GM23338 (cell line): ENCODE results near the gene THADA. TPM values are rescaled to one million over a fixed set of nuclear protein-coding genes. Genes with fewer than 3 reads are reported as not detected.

ENCODE experiments used
- ATAC-seq: fragments of 200-7000 bp; cut with Tn5 transposase; 3 replicates; pipeline ENCODE4 v1.9.1; 2020
- DNase-seq: peaks from one replicate; pipeline ENCODE4 v3.0.0-alpha.2; 2015; ENCODE audit warnings: low spot score
- H2AFZ ChIP-seq: fragments of 200-600 bp; sonication (generic); 2 replicates; pipeline ENCODE4 v1.8.0; 2016; ENCODE audit warnings: antibody characterized with exemption, mild to moderate bottlenecking, moderate library complexity
- H3F3A ChIP-seq: fragments of 200-600 bp; sonication (generic); replicated peaks from 2 replicates; pipeline ENCODE4 v1.8.0; 2017; ENCODE audit warnings: antibody characterized with exemption, mixed run types, low read depth
- H3K27ac ChIP-seq: fragments of 200-600 bp; sonication (generic); 2 replicates; pipeline ENCODE4 v1.6.1; 2016; ENCODE audit warnings: low read depth
- H3K27me3 ChIP-seq: fragments of 200-600 bp; sonication (generic); 2 replicates; pipeline ENCODE4 v1.8.0; 2016; ENCODE audit warnings: mild to moderate bottlenecking, mixed run types, moderate library complexity; ENCODE audit not compliant: insufficient read depth
- H3K36me3 ChIP-seq: fragments of 200-600 bp; sonication (generic); 2 replicates; pipeline ENCODE4 v1.8.0; 2016; ENCODE audit warnings: mild to moderate bottlenecking; ENCODE audit not compliant: insufficient read depth
- H3K4me1 ChIP-seq: fragments of 200-600 bp; sonication (generic); 2 replicates; pipeline ENCODE4 v1.8.0; 2016; ENCODE audit warnings: mild to moderate bottlenecking, moderate library complexity; ENCODE audit not compliant: insufficient read depth
- H3K4me2 ChIP-seq: fragments of 200-600 bp; sonication (generic); 2 replicates; pipeline ENCODE4 v1.7.1; 2017; ENCODE audit warnings: mixed run types
- H3K4me3 ChIP-seq: fragments of 200-600 bp; sonication (generic); 2 replicates; pipeline ENCODE4 v1.6.1; 2016; ENCODE audit warnings: mixed run types
- H3K79me2 ChIP-seq: fragments of 200-600 bp; sonication (generic); replicated peaks from 2 replicates; pipeline ENCODE4 v1.8.0; 2017; ENCODE audit warnings: mild to moderate bottlenecking; ENCODE audit not compliant: insufficient read depth
- H3K9me2 ChIP-seq: fragments of 200-600 bp; sonication (generic); 2 replicates; pipeline ENCODE4 v1.8.0; 2017; ENCODE audit not compliant: insufficient read depth
- H4K20me1 ChIP-seq: fragments of 200-600 bp; sonication (generic); replicated peaks from 2 replicates; pipeline ENCODE4 v1.8.0; 2017; ENCODE audit warnings: mild to moderate bottlenecking; ENCODE audit not compliant: insufficient read depth
- H3K27ac Mint-ChIP-seq: 2 replicates; pipeline ENCODE4 v1.8.0; 2020; ENCODE audit warnings: inconsistent platforms, mild to moderate bottlenecking, moderate library complexity, mixed read lengths
- H3K27me3 Mint-ChIP-seq: 3 replicates; pipeline ENCODE4 v1.8.0; 2022; ENCODE audit warnings: low read depth, mild to moderate bottlenecking, moderate library complexity, mixed read lengths, inconsistent platforms; ENCODE audit not compliant: insufficient read depth, poor library complexity
- H3K36me3 Mint-ChIP-seq: 3 replicates; pipeline ENCODE4 v1.8.0; 2021; ENCODE audit warnings: low read depth, mild to moderate bottlenecking, inconsistent platforms, moderate library complexity, mixed read lengths
- H3K4me1 Mint-ChIP-seq: 3 replicates; pipeline ENCODE4 v1.8.0; 2020; ENCODE audit warnings: mild to moderate bottlenecking, inconsistent platforms, mixed read lengths
- H3K4me3 Mint-ChIP-seq: 3 replicates; pipeline ENCODE4 v1.8.0; 2021; ENCODE audit warnings: moderate library complexity, mild to moderate bottlenecking, inconsistent platforms, mixed read lengths
- H3K9me3 Mint-ChIP-seq: 3 replicates; pipeline ENCODE4 v1.8.0; 2020; ENCODE audit warnings: moderate library complexity, mild to moderate bottlenecking, inconsistent platforms, mixed read lengths
- CREB1 ChIP-seq: fragments of 250-450 bp; sonication (Bioruptor Pico); IDR thresholded peaks from 2 replicates; pipeline ENCODE4 v1.5.0; 2020; ENCODE audit warnings: low read depth, mild to moderate bottlenecking, moderate library complexity
- CTCF ChIP-seq, 2 experiments: fragments of 200-600 bp in 1 of 2; sonication (generic) in 1 of 2; conservative IDR thresholded peaks; 2 replicates each; pipeline versions ENCODE4 v1.5.1 to v1.6.1; 2016 to 2017; ENCODE audit warnings: antibody characterized with exemption in 2 of 2, low read depth in 2 of 2, mild to moderate bottlenecking in 2 of 2, moderate library complexity in 1 of 2
- ETS1 ChIP-seq: IDR thresholded peaks from 2 replicates; pipeline ENCODE4 v1.6.1; 2016; ENCODE audit warnings: antibody characterized with exemption
- EZH2 ChIP-seq: fragments of 200-600 bp; sonication (generic); IDR thresholded peaks from one replicate; pipeline ENCODE4 v1.8.0; 2017; ENCODE audit warnings: antibody characterized with exemption, mild to moderate bottlenecking, low read depth; ENCODE audit not compliant: unreplicated experiment
- EZH2phosphoT487 ChIP-seq: fragments of 200-600 bp; sonication (generic); IDR thresholded peaks from one replicate; pipeline ENCODE4 v1.8.1; 2018; ENCODE audit warnings: antibody characterized with exemption; ENCODE audit not compliant: unreplicated experiment
- JUNB ChIP-seq: IDR thresholded peaks from one replicate; pipeline ENCODE4 v1.6.1; 2016; ENCODE audit warnings: antibody characterized with exemption; ENCODE audit not compliant: unreplicated experiment
- POLR2AphosphoS5 ChIP-seq: IDR thresholded peaks from 2 replicates; pipeline ENCODE4 v1.6.1; 2016; ENCODE audit warnings: antibody characterized with exemption, low read depth
- REST ChIP-seq: IDR thresholded peaks from one replicate; pipeline ENCODE4 v1.6.1; 2018; ENCODE audit warnings: antibody characterized with exemption; ENCODE audit not compliant: unreplicated experiment
- STAT1 ChIP-seq: IDR thresholded peaks from one replicate; pipeline ENCODE4 v1.6.1; 2016; ENCODE audit warnings: antibody characterized with exemption; ENCODE audit not compliant: unreplicated experiment
- ZNF114 ChIP-seq: fragments of 250-450 bp; sonication (Bioruptor Pico); IDR thresholded peaks from 2 replicates; pipeline ENCODE4 v1.5.0; 2020; ENCODE audit warnings: mild to moderate bottlenecking, moderate library complexity
- ZNF331 ChIP-seq: fragments of 250-450 bp; sonication (Bioruptor Pico); IDR thresholded peaks from 2 replicates; pipeline ENCODE4 v1.5.0; 2020; ENCODE audit warnings: low read depth, mild to moderate bottlenecking, moderate library complexity
- polyA plus RNA-seq: library from polyadenylated mRNA; unstranded; fragments of >200 nt; fragmentation: Nextera tagmentation; extraction: Ambion mirVana; gene quantifications from 2 replicates; pipeline ENCODE4 v1.2.1, GENCODE V29; 2016
- total RNA-seq: library from RNA; depleted of rRNA; stranded (reverse); fragments of >200 nt; shearing (Covaris generic); gene quantifications from 2 replicates; pipeline ENCODE4 v1.2.3, GENCODE V29; 2014

Gene THADA
- total and polyA plus RNA-seq, 2 experiments from 2014 or later = 17.0 to 30.7 TPM

- no peak overlapping the region for H3K4me2 ChIP-seq
- H3K27ac ChIP-seq = no peak overlapping the region
- no peaks in the 10 kb centered on the region for H3F3A ChIP-seq
- Mint-ChIP-seq H3K4me1 (peaks cover 3% of the 10 kb centered on the region; the same call in 2 of the 3 replicates), H3K27ac (no peak overlapping the region), H3K36me3 (peaks cover 14% of the 10 kb centered on the region), H3K4me3 (no peak overlapping the region), H3K27me3 (no peaks in the 10 kb centered on the region), H3K9me3 (no peaks in the 10 kb centered on the region; the same call in 2 of the 3 replicates)
- H3K4me3 ChIP-seq = no peak overlapping the region
- H3K4me1 ChIP-seq = peaks cover 4% of the 10 kb centered on the region; the same call in 1 of the 2 replicates
- H2AFZ ChIP-seq = no peak overlapping the region
- TF ChIP-seq EZH2phosphoT487 (no peak), POLR2AphosphoS5 (no peak), ZNF114 (CRISPR knock-in tag) (no peak), EZH2 (no peak)
- DNase-seq = no peak
- H3K9me2 ChIP-seq = no peaks in the 10 kb centered on the region
- ATAC-seq = no peak
- H3K36me3 ChIP-seq = no peaks in the 10 kb centered on the region; the same call in 1 of the 2 replicates
- H3K79me2 ChIP-seq = no peaks in the 10 kb centered on the region
- H3K27me3 ChIP-seq = no peaks in the 10 kb centered on the region
- no peaks in the 10 kb centered on the region for H4K20me1 ChIP-seq
These were observed 100.1 kb downstream of the THADA start for GRCh38 chr2:43495727-43496126.

GRCh38 chr2:43493954-43494353, 101.9 kb downstream of the THADA start:
- Histone ChIP-seq H3K79me2 (no peaks in the 10 kb centered on the region), H3K9me2 (no peaks in the 10 kb centered on the region), H3K4me1 (peaks cover 16% of the 10 kb centered on the region), H2AFZ (no peak overlapping the region), H3K36me3 (no peaks in the 10 kb centered on the region; the same call in 1 of the 2 replicates), H3K27me3 (no peaks in the 10 kb centered on the region), H4K20me1 (no peaks in the 10 kb centered on the region), H3K4me2 (no peak overlapping the region), H3K4me3 (no peak overlapping the region), H3F3A (no peaks in the 10 kb centered on the region), H3K27ac (no peak overlapping the region)
- H3K4me1 Mint-ChIP-seq = peaks cover 13% of the 10 kb centered on the region; the same call in 2 of the 3 replicates
- H3K27me3 Mint-ChIP-seq = peaks cover 3% of the 10 kb centered on the region
- no peak overlapping the region for H3K4me3 Mint-ChIP-seq
- DNase-seq (no peak), ATAC-seq (no peak)
- peaks cover 8% of the 10 kb centered on the region for H3K36me3 Mint-ChIP-seq
- H3K27ac Mint-ChIP-seq = no peak overlapping the region
- H3K9me3 Mint-ChIP-seq = no peaks in the 10 kb centered on the region
- TF ChIP-seq CTCF (conservative IDR thresholded peaks at IDR 0.05; ENCODE audit: low read depth in 2 of 2) (no peak), REST (no peak), JUNB (no peak), STAT1 (no peak), EZH2 (no peak), CREB1 (CRISPR knock-in tag) (no peak), POLR2AphosphoS5 (no peak), ZNF331 (CRISPR knock-in tag) (no peak), ZNF114 (CRISPR knock-in tag) (no peak), EZH2phosphoT487 (no peak), ETS1 (no peak)
